ENCODE measurements around the gene ATR.

DNA sequence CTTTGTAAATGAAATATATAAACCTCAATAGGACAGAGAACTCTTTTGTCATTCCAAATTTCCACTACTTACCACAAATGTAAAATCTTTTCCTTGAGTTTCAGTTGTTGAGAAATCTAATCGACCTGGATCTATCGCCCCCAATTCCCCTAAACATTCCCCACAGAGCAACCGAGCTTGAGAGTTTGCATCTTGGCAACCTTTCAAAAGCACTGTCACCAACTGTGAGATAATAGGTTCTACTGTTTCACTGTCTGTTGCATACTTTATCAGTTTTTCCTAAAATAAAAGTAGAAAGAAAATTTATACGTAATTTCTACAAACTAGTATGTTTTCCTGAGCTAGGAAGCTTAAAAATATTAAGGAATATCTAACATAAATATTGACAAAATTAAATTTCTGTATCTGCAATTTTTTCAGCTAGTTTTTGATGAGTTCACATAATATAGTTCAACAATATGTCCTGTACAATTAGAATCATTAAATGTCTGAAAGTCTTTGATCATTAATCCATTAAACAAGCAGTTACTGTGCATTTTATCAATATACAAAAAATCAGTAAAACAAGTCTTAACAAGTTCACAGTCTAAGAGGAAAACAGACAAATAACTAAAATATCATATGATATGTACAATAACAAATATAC is 54.5 kb downstream of the ATR start:
- TF ChIP-seq GABPA (IDR thresholded peaks at IDR 0.05; ENCODE audit: low read depth) (no peak), POLR2AphosphoS5 (IDR thresholded peaks at IDR 0.05; ENCODE audit: low read depth) (no peak), SPI1 (IDR thresholded peaks at IDR 0.05; ENCODE audit: borderline replicate concordance, low read depth) (no peak)
- TF ChIP-seq, protein P1, sequence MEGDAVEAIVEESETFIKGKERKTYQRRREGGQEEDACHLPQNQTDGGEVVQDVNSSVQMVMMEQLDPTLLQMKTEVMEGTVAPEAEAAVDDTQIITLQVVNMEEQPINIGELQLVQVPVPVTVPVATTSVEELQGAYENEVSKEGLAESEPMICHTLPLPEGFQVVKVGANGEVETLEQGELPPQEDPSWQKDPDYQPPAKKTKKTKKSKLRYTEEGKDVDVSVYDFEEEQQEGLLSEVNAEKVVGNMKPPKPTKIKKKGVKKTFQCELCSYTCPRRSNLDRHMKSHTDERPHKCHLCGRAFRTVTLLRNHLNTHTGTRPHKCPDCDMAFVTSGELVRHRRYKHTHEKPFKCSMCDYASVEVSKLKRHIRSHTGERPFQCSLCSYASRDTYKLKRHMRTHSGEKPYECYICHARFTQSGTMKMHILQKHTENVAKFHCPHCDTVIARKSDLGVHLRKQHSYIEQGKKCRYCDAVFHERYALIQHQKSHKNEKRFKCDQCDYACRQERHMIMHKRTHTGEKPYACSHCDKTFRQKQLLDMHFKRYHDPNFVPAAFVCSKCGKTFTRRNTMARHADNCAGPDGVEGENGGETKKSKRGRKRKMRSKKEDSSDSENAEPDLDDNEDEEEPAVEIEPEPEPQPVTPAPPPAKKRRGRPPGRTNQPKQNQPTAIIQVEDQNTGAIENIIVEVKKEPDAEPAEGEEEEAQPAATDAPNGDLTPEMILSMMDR (IDR thresholded peaks at IDR 0.05; ENCODE audit: insufficient read depth, low read length), result no peak
- TF ChIP-seq, protein P2, sequence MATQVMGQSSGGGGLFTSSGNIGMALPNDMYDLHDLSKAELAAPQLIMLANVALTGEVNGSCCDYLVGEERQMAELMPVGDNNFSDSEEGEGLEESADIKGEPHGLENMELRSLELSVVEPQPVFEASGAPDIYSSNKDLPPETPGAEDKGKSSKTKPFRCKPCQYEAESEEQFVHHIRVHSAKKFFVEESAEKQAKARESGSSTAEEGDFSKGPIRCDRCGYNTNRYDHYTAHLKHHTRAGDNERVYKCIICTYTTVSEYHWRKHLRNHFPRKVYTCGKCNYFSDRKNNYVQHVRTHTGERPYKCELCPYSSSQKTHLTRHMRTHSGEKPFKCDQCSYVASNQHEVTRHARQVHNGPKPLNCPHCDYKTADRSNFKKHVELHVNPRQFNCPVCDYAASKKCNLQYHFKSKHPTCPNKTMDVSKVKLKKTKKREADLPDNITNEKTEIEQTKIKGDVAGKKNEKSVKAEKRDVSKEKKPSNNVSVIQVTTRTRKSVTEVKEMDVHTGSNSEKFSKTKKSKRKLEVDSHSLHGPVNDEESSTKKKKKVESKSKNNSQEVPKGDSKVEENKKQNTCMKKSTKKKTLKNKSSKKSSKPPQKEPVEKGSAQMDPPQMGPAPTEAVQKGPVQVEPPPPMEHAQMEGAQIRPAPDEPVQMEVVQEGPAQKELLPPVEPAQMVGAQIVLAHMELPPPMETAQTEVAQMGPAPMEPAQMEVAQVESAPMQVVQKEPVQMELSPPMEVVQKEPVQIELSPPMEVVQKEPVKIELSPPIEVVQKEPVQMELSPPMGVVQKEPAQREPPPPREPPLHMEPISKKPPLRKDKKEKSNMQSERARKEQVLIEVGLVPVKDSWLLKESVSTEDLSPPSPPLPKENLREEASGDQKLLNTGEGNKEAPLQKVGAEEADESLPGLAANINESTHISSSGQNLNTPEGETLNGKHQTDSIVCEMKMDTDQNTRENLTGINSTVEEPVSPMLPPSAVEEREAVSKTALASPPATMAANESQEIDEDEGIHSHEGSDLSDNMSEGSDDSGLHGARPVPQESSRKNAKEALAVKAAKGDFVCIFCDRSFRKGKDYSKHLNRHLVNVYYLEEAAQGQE (IDR thresholded peaks at IDR 0.05; ENCODE audit: insufficient replicate concordance, low read depth), result no peak

All from HL-60 (cell line).